Pancreas (tissue), 10 donors: ENCODE data around the gene RNASE13. TPM values are rescaled to one million over a fixed set of nuclear protein-coding genes. Genes with fewer than 3 reads are reported as not detected.

Source experiments
- ATAC-seq, 4 donors: fragments of 200-7000 bp; cut with Tn5 transposase; one replicate each; pipeline versions ENCODE4 v1.8.0 to v1.9.1; 2020; ENCODE audit warnings: mild to moderate bottlenecking in 4 of 4, moderate library complexity in 4 of 4
- DNase-seq, 6 donors: peaks; one replicate each; pipeline ENCODE4 v3.0.0-alpha.2; 2020
- FAIRE-seq: peaks from 2 replicates; lab custom pipeline; 2012; peaks lifted over from hg19 to GRCh38; lab: Jason Lieb, UNC
- H3K27ac ChIP-seq, 4 donors: fragments of 200-600 bp; sonication (generic); 1 replicate in 3 of 4; 2 replicates in 1 of 4; pipeline versions ENCODE4 v1.5.0 to v1.8.0; 2020
- H3K27me3 ChIP-seq, 4 donors: fragments of 200-600 bp; one replicate each; pipeline ENCODE4 v1.8.0; 2021
- H3K36me3 ChIP-seq, 3 donors: fragments of 200-600 bp; sonication (generic) in 1 of 3; one replicate each; pipeline versions ENCODE4 v1.5.0 to v1.8.0; 2020 to 2021
- H3K4me1 ChIP-seq, 3 donors: fragments of 200-600 bp; one replicate each; pipeline ENCODE4 v1.8.0; 2021
- H3K4me3 ChIP-seq, 4 donors: fragments of 200-600 bp; sonication (generic) in 2 of 4; one replicate each; pipeline versions ENCODE4 v1.5.0 to v1.8.0; 2020 to 2021
- H3K9me3 ChIP-seq, 4 donors: fragments of 200-600 bp; one replicate each; pipeline ENCODE4 v1.8.0; 2021
- WGBS, 2 donors: extraction: QIAGEN DNeasy Blood & Tissue Kit; methylation state at CpG; one replicate each; pipeline ENCODE4 v1.1.7; 2013; 5-methylcytosine and 5-hydroxymethylcytosine counted together
- intact Hi-C, 3 donors: fragments of 100-400 bp; cut with DNase I; formaldehyde crosslinking; loops; one replicate each; pipeline versions ENCODE4 v1.11.1 to v1.14.2; 2022
- polyA plus RNA-seq, 2 donors: library from polyadenylated mRNA; stranded (reverse); fragments of 200-250 nt; gene quantifications; one replicate each; pipeline ENCODE4 v1.2.3, GENCODE V29; 2013
- total RNA-seq, 6 donors: library from RNA; stranded (reverse); fragmentation: NEBNext Ultra II Directional in 4 of 6; extraction: Animal tissue kit (Norgen Biotek cat#: 25700) in 4 of 6; gene quantifications; one replicate each; pipeline versions ENCODE4 v1.2.1 to v1.2.4, GENCODE V29; 2021 to 2023
- TF ChIP-seq, protein P1 (sequence below), 4 donors: fragments of 200-600 bp; sonication (generic) in 3 of 4; IDR thresholded peaks; one replicate each; pipeline versions ENCODE4 v1.5.0 to v1.8.0; 2021; ENCODE audit warnings: antibody characterized with exemption in 4 of 4
- donor health status: healthy with polysubstance abuse.
- donor health status: DM: no; HTN: no; CAD: no; lungs with moderate emphysema.
- donor health status: DM: no; HTN: no; CAD: no.
- donor health status: control.
- donor health status: control.
- donor health status: Bipolar disorder and iron deficiency.
- donor health status: DM: yes; HTN: yes; CAD: no.
- donor health status: DM: no; HTN: no; CAD: no.
- donor health status: DM: no; HTN: no; CAD: no.
- donor health status: DM: yes; HTN: yes; CAD: no.

RNASE13 gene
- total and polyA plus RNA-seq, 8 donors, result 0.08 to 0.23 (median 0.13) TPM; not detected in 4

DNA sequence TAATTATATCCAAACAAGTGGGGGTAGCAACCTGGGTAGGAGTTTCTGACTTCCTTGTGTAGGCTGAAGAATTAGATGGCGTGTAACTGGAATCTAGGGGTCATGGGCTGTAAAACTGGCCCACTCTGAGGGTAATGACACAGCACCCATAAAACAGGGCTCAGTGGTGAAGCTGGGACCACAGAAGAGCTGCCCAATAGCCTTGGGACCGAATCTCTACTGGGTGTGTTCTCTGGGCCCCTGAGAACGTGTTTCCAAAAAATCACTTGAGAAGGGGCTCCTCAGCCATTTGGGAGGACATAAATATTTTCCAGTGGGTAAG, 26.7 kb upstream of the RNASE13 start:
- TF ChIP-seq, protein P1, sequence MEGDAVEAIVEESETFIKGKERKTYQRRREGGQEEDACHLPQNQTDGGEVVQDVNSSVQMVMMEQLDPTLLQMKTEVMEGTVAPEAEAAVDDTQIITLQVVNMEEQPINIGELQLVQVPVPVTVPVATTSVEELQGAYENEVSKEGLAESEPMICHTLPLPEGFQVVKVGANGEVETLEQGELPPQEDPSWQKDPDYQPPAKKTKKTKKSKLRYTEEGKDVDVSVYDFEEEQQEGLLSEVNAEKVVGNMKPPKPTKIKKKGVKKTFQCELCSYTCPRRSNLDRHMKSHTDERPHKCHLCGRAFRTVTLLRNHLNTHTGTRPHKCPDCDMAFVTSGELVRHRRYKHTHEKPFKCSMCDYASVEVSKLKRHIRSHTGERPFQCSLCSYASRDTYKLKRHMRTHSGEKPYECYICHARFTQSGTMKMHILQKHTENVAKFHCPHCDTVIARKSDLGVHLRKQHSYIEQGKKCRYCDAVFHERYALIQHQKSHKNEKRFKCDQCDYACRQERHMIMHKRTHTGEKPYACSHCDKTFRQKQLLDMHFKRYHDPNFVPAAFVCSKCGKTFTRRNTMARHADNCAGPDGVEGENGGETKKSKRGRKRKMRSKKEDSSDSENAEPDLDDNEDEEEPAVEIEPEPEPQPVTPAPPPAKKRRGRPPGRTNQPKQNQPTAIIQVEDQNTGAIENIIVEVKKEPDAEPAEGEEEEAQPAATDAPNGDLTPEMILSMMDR (IDR thresholded peaks at IDR 0.05), result no peak
- intact Hi-C loops, result no loop called here
- ATAC-seq, result no peak
- FAIRE-seq, result no peak
- DNase-seq, result no peak
- Histone ChIP-seq H3K9me3 (no peaks in the 10 kb centered on the region), H3K27ac (peak overlapping the region in 1 of 4 donors; percentile 0), H3K4me1 (peaks cover 0 to 3% (median 2%) of the 10 kb centered on the region in 3 donors), H3K36me3 (no peaks in the 10 kb centered on the region), H3K4me3 (no peak overlapping the region), H3K27me3 (no peaks in the 10 kb centered on the region)
- whole genome bisulfite sequencing, 2 donors, result 83 to 90% methylated on average over 3 of the region's 3 CpGs

DNA sequence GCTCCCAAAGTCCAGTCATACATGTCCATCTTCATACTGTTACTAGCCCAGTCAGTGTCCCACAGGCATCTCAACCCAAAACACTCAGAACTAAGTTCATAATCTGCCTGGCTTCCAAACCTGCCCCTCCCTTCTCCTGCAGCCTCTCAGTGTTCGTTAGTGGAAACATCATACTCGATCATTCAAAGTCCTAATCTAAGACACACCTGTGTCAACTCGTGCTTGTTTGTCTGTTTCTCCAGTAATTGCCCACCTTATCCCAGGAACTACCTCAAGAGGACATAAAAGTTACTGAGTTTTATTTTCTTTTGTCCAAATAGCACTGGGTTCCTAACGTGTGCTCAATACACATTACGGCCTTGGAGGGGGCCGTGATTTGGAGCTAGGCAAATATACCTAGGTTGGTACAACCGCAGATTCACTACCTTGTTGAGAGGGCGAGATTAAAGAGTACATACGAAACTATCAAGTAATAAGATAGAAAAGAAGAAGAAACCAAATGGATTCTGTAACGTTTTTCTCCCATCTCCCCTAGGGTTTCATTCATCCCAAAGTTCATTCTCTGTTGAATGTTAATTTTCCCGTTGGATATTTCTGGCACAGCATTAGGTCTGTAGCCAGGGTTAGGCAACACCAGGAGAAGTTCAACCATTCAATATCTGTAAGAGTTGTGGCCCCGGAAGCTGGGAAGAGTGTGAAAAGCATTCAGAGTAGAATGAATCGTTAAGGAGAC, 26.2 kb upstream of the RNASE13 start:
- TF ChIP-seq, protein P1 (IDR thresholded peaks at IDR 0.05), result no peak
- ATAC-seq, result peak in 3 of 4 donors; percentile 26 to 66 (median 30)
- no peaks in the 10 kb centered on the region for H3K36me3 ChIP-seq
- intact Hi-C loops, result no loop called here
- no peak for FAIRE-seq
- H3K4me3 ChIP-seq, result no peak overlapping the region
- 25 to 31% methylated on average over 13 of the region's 13 CpGs for WGBS, 2 donors
- peak overlapping the region in 1 of 4 donors; percentile 0 for H3K27ac ChIP-seq
- DNase-seq, result no peak
- no peaks in the 10 kb centered on the region for H3K27me3 ChIP-seq
- H3K9me3 ChIP-seq, result no peaks in the 10 kb centered on the region
- H3K4me1 ChIP-seq, result peaks cover 0 to 8% (median 7%) of the 10 kb centered on the region in 3 donors

DNA sequence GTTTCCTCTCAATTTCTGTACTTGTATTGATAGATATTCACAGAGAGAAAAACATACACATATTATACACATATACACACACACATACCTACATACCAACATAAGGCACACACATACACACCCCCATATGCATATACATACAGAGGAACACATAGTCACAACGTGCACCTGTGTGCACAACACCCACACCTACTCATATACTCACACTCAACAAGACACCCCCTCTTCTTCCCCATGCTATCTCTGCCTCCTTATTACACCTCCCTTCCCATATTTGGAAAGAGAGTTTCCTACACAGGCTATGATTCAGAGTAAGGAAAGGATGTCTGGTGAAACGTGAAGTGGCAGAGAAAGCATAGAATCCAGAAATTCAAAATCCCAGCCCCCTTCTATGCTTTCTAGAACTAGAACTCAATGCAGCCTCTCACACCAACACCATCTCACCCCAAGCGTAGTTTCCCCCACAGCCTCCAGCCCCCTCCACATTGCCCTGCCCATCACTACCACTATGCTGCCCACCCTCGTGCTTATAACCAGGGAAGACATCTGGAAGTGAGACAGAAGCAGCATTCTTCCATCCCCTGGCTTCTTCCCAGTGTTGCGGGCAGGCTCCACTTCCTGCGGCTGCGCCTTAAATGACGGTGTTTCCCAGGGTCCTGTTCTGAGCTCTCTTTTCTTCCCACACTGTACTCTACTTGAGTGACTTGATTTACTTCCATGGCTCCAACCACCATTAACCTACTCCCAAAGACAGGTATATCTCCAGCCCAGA, 25.4 kb upstream of the RNASE13 start:
- ATAC-seq (no peak), FAIRE-seq (no peak), DNase-seq (no peak)
- H3K4me1 ChIP-seq, result peaks cover 6 to 16% (median 15%) of the 10 kb centered on the region in 3 donors
- no peaks in the 10 kb centered on the region for H3K27me3 ChIP-seq
- intact Hi-C loops, result no loop called here
- H3K27ac ChIP-seq, result no peak overlapping the region
- no peaks in the 10 kb centered on the region for H3K9me3 ChIP-seq
- TF ChIP-seq, protein P1 (IDR thresholded peaks at IDR 0.05), result no peak
- WGBS, 2 donors, result 78 to 80% methylated on average over 8 of the region's 8 CpGs
- no peak overlapping the region for H3K4me3 ChIP-seq
- H3K36me3 ChIP-seq, result no peaks in the 10 kb centered on the region

DNA sequence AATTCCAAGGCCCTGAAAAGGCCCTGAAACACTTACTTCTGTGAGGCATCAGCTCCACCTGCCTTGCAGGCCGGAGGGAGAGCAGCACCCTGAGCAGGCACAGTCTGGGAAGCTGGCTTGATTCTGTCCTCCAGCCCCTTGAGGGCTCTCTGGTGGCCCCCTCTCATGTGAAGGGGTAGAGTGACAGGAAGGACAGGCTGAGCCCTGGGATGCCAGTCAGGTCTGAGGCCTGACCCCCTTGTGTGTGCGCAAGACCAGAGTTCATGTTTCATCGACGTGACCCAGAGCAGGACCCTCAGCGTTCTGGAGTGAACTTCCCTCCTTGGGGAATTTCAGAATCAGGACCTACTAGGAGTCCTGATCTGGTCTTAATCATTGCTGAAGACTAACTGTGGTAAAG, 24.3 kb upstream of the RNASE13 start:
- 83 to 86% methylated on average over 5 of the region's 5 CpGs for WGBS, 2 donors
- Histone ChIP-seq H3K27me3 (no peaks in the 10 kb centered on the region), H3K4me1 (peaks cover 12 to 27% (median 24%) of the 10 kb centered on the region in 3 donors), H3K9me3 (no peaks in the 10 kb centered on the region), H3K36me3 (no peaks in the 10 kb centered on the region), H3K4me3 (no peak overlapping the region), H3K27ac (no peak overlapping the region)
- no peak for ATAC-seq
- TF ChIP-seq, protein P1 (IDR thresholded peaks at IDR 0.05), result no peak
- no peak for FAIRE-seq
- no peak for DNase-seq
- intact Hi-C loops, result no loop called here
